ENCODE results near the gene TEX36. TPM values are rescaled to one million over a fixed set of nuclear protein-coding genes. Genes with fewer than 3 reads are reported as not detected.
"Not testable (repeated sequence)": the region's sequence is repeated elsewhere in the genome, so short reads cannot be mapped to it uniquely, and the experiment has no call there.

The TEX36 gene
- total RNA-seq, 2 experiments from 2014 or later = not detected

DNA sequence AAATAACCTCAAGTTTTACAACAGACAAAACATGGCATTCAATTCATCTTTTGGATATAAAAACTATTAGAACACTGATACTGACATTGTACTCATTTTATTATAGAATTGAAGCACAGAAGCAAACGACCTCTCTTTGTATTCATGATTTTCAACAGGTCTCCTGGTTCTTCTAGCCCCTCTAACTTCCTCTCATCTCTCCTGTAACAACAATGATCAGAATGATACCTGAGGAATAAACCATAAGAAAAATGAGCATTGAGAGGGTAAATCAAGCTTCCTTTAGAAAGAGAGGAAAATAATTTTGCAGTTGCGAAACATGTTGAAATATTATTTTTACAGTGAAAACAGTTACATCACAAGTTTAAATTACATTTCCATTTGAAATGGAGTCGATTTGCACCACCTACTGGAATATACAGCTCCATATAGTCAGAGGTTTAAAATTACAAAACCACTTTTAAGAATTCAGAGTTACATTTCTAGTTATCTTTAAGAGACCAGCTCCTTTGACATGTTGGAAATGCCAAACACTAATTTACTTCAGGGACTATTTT, 17.5 kb upstream of the TEX36 start:
- no peak overlapping the region for H3K27ac Mint-ChIP-seq
- CTCF ChIA-PET = no interaction called here
- H3K4me1 Mint-ChIP-seq (ENCODE audit: low read depth) = no peaks in the 10 kb centered on the region
- no peak for ATAC-seq (ENCODE audit: poor library complexity)
- H3K4me3 Mint-ChIP-seq = no peak overlapping the region
- Histone ChIP-seq H3K9me3 (ENCODE audit: control insufficient read depth in 1 of 2, insufficient read depth in 1 of 2, low read length in 2 of 2) (peaks cover 0 to 4% of the 10 kb centered on the region in 2 experiments), H3K36me3 (ENCODE audit: insufficient read depth, low read length) (no peaks in the 10 kb centered on the region), H3K4me1 (ENCODE audit: insufficient read depth, low read length) (no peaks in the 10 kb centered on the region), H3K4me3 (ENCODE audit: low read length) (no peak overlapping the region), H3K27me3 (ENCODE audit: control insufficient read depth in 1 of 2, insufficient read depth in 2 of 2, low read length in 2 of 2) (peaks cover 0 to 2% of the 10 kb centered on the region in 2 experiments), H3K27ac (ENCODE audit: low read depth in 1 of 2, low read length in 2 of 2) (no peak overlapping the region)
- no peak for TF ChIP-seq CTCF (IDR thresholded peaks at IDR 0.05)
- POLR2A ChIA-PET = no interaction called here
- H3K36me3 Mint-ChIP-seq (ENCODE audit: low read depth) = no peaks in the 10 kb centered on the region
- intact Hi-C loops (cut with DNase I, micrococcal nuclease) = no loop called here
- H3K9me3 Mint-ChIP-seq = no peaks in the 10 kb centered on the region
- DNase-seq = no peak
- H3K27me3 Mint-ChIP-seq = peaks cover 2% of the 10 kb centered on the region

DNA sequence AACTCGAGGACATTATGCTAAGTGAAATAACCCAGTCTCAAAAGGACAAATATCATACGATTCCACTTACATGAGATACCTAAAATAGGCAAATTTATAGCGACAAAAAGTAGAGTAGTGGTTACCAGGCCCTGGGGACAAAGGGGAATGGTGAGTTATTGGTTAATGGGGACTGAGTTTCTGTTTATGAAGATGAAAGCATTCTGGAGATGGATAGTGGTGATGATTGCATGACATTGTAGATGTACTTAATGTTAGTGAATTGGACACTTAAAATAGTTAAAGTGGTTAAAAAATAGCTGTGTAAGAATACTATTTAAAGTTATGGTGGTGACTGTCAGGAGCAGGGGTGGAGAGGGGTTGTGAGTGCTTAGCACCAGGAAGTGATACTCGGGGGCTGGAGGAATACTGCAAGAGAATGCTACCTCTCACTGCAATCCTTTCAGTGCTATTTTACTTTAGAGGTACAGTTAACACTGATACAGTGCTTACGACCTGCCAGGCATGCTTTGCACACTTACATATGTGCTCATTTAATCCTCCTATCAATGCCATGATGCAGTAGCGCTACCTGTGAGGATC, 16.7 kb upstream of the TEX36 start:
- no peaks in the 10 kb centered on the region for H3K4me1 Mint-ChIP-seq (ENCODE audit: low read depth)
- Histone ChIP-seq H3K36me3 (ENCODE audit: insufficient read depth, low read length) (no peaks in the 10 kb centered on the region), H3K4me3 (ENCODE audit: low read length) (no peak overlapping the region), H3K4me1 (ENCODE audit: insufficient read depth, low read length) (no peaks in the 10 kb centered on the region), H3K27me3 (ENCODE audit: control insufficient read depth in 1 of 2, insufficient read depth in 2 of 2, low read length in 2 of 2) (peaks cover 0 to 2% of the 10 kb centered on the region in 2 experiments), H3K27ac (ENCODE audit: low read depth in 1 of 2, low read length in 2 of 2) (no peak overlapping the region), H3K9me3 (ENCODE audit: control insufficient read depth in 1 of 2, insufficient read depth in 1 of 2, low read length in 2 of 2) (peaks cover 0 to 4% of the 10 kb centered on the region in 2 experiments)
- H3K9me3 Mint-ChIP-seq = no peaks in the 10 kb centered on the region
- ChIA-PET CTCF (no interaction called here), POLR2A (no interaction called here)
- intact Hi-C loops (cut with DNase I, micrococcal nuclease) = no loop called here
- H3K36me3 Mint-ChIP-seq (ENCODE audit: low read depth) = no peaks in the 10 kb centered on the region
- no peak for TF ChIP-seq CTCF (IDR thresholded peaks at IDR 0.05)
- ATAC-seq (ENCODE audit: poor library complexity) (no peak), DNase-seq (no peak)
- peaks cover 6% of the 10 kb centered on the region for H3K27me3 Mint-ChIP-seq
- no peak overlapping the region for H3K27ac Mint-ChIP-seq
- no peak overlapping the region for H3K4me3 Mint-ChIP-seq

GRCh38 chr10:125698481-125698998, 15.6 kb upstream of the TEX36 start:
- ChIA-PET CTCF (no interaction called here), POLR2A (no interaction called here)
- Histone ChIP-seq H3K9me3 (ENCODE audit: control insufficient read depth in 1 of 2, insufficient read depth in 1 of 2, low read length in 2 of 2) (peaks cover 0 to 4% of the 10 kb centered on the region in 2 experiments), H3K27me3 (ENCODE audit: control insufficient read depth in 1 of 2, insufficient read depth in 2 of 2, low read length in 2 of 2) (peaks cover 0 to 2% of the 10 kb centered on the region in 2 experiments), H3K27ac (ENCODE audit: low read depth in 1 of 2, low read length in 2 of 2) (no peak overlapping the region), H3K4me3 (ENCODE audit: low read length) (no peak overlapping the region), H3K36me3 (ENCODE audit: insufficient read depth, low read length) (no peaks in the 10 kb centered on the region), H3K4me1 (ENCODE audit: insufficient read depth, low read length) (no peaks in the 10 kb centered on the region)
- Mint-ChIP-seq H3K27me3 (peaks cover 6% of the 10 kb centered on the region), H3K36me3 (ENCODE audit: low read depth) (no peaks in the 10 kb centered on the region), H3K4me1 (ENCODE audit: low read depth) (no peaks in the 10 kb centered on the region), H3K9me3 (no peaks in the 10 kb centered on the region), H3K27ac (no peak overlapping the region), H3K4me3 (no peak overlapping the region)
- DNase-seq = no peak
- ATAC-seq (ENCODE audit: poor library complexity) = no peak
- intact Hi-C loops (cut with DNase I, micrococcal nuclease) = no loop called here
- TF ChIP-seq CTCF (IDR thresholded peaks at IDR 0.05) = no peak

GRCh38 chr10:125696884-125697283, 13.9 kb upstream of the TEX36 start:
- H3K9me3 Mint-ChIP-seq; H3K27me3 ChIP-seq (ENCODE audit: control insufficient read depth in 1 of 2, insufficient read depth in 2 of 2, low read length in 2 of 2); intact Hi-C loops (cut with DNase I, micrococcal nuclease); H3K4me3 ChIP-seq (ENCODE audit: low read length); H3K27ac ChIP-seq (ENCODE audit: low read depth in 1 of 2, low read length in 2 of 2); H3K27ac Mint-ChIP-seq; H3K9me3 ChIP-seq (ENCODE audit: control insufficient read depth in 1 of 2, insufficient read depth in 1 of 2, low read length in 2 of 2); H3K27me3 Mint-ChIP-seq; DNase-seq; ATAC-seq (ENCODE audit: poor library complexity); H3K36me3 Mint-ChIP-seq (ENCODE audit: low read depth); CTCF ChIA-PET; POLR2A ChIA-PET; H3K36me3 ChIP-seq (ENCODE audit: insufficient read depth, low read length); H3K4me3 Mint-ChIP-seq; H3K4me1 Mint-ChIP-seq (ENCODE audit: low read depth); H3K4me1 ChIP-seq (ENCODE audit: insufficient read depth, low read length): not testable (repeated sequence)

Measured in CD4-positive, alpha-beta T cell (primary cell).